Activated CD8-positive, alpha-beta memory T cell treated with anti-CD3 and anti-CD28 coated beads, Interleukin-2, amount 50 U/mL, for 24 hours (primary cell): Measurements from ENCODE around the gene DTX1.
A peak's percentile ranks its signal among the peaks of the same experiment; 100 is the strongest.

Source experiments
- DNase-seq: peaks from one replicate; pipeline ENCODE4 v3.0.0-alpha.2; 2020; ENCODE audit errors: extremely low read depth

Gene DTX1

GRCh38 chr12:113071135-113072112 lies 14.9 kb downstream of the DTX1 start:
- DNase-seq: no peak

- DNase-seq: no peak
Measured at GRCh38 chr12:113072136-113072535, 15.6 kb downstream of the DTX1 start.

- no peak for DNase-seq
Measured at GRCh38 chr12:113073586-113073985, 17.1 kb downstream of the DTX1 start.

GRCh38 chr12:113075137-113075683 lies 18.7 kb downstream of the DTX1 start:
- no peak for DNase-seq

GRCh38 chr12:113077057-113077858 lies 20.7 kb downstream of the DTX1 start:
- DNase-seq: no peak

GRCh38 chr12:113077859-113078255 lies 21.3 kb downstream of the DTX1 start:
- DNase-seq: no peak

- no peak for DNase-seq
Measured at GRCh38 chr12:113081873-113082272, 25.3 kb downstream of the DTX1 start.

GRCh38 chr12:113082486-113083148 lies 26.1 kb downstream of the DTX1 start:
- no peak for DNase-seq

- no peak for DNase-seq
Measured at GRCh38 chr12:113083863-113084435, 27.4 kb downstream of the DTX1 start.

- no peak for DNase-seq
Measured at GRCh38 chr12:113086249-113087164, 30.0 kb downstream of the DTX1 start.

- DNase-seq: no peak
Measured at GRCh38 chr12:113087193-113087592, 30.7 kb downstream of the DTX1 start.

GRCh38 chr12:113088037-113088436 lies 31.5 kb downstream of the DTX1 start:
- no peak for DNase-seq

- DNase-seq: peak; percentile 31
Measured at GRCh38 chr12:113088971-113089756, 32.6 kb downstream of the DTX1 start.

- no peak for DNase-seq
Measured at GRCh38 chr12:113089839-113090238, 33.3 kb downstream of the DTX1 start.

- no peak for DNase-seq
Measured at GRCh38 chr12:113090740-113091139, 34.2 kb downstream of the DTX1 start.

GRCh38 chr12:113091506-113091905 lies 35.0 kb downstream of the DTX1 start:
- DNase-seq: no peak

- DNase-seq: no peak
Measured at GRCh38 chr12:113092607-113093408, 36.3 kb downstream of the DTX1 start.

- no peak for DNase-seq
Measured at GRCh38 chr12:113093409-113094101, 37.0 kb downstream of the DTX1 start.
